ENCODE measurements around the gene SRSF12.

SRSF12 gene

DNA sequence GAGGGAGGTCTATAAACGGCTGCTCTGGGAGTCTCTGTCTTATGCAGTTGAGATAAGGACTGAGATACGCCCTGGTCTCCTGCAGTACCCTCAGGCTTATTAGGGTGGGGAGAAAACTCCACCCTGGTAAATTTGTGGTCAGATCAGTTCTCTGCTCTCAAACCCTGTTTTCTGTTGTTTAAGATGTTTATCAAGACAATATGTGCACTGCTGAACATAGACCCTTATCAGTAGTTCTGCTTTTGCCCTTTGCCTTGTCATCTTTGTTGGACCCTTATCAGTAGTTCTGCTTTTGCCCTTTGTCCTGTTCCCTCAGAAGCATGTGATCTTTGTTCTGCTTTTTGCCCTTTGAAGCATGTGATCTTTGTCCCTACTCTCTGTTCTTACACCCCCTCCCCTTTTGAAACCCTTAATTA lies 10.4 kb upstream of the SRSF12 start:
- peak; percentile 78 for DNase-seq

DNA sequence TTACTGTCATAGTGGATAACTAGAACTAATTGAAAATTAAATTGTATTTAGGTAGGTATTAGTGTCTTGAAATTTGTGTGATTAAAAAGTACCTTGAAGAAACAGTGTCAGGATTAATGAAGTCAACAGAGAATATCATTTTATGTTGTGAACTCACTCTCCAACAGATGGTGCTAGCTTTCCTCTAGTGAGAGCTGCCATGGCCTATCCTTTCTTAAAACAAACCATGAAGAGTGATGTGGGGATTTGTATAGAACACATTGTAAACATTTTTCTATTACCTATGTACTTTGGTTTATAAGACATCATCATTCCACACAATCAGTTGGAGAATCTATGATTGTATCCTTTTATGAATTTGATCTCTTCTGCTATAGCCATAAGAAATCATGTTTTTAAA lies 4.8 kb upstream of the SRSF12 start:
- DNase-seq, result peak; percentile 85

DNA sequence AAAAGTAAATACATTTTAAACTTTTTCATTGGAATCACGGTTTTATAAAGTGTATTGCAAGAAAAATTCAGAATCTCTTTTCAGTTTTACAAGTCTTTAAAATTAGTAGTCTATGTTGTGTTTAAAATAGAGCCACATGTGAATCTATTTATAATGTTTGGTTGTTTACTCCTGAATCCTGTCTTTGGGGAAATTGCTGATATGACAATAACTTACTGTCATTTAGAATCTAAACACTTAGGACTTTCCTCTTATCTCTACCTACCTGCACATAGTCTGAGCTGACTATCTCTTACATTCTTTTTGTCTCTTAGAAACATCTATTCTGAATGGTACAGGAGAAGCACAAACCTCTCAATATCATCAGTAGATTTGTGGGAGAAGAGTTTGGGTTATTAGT lies 4.1 kb upstream of the SRSF12 start:
- DNase-seq, result no peak

DNA sequence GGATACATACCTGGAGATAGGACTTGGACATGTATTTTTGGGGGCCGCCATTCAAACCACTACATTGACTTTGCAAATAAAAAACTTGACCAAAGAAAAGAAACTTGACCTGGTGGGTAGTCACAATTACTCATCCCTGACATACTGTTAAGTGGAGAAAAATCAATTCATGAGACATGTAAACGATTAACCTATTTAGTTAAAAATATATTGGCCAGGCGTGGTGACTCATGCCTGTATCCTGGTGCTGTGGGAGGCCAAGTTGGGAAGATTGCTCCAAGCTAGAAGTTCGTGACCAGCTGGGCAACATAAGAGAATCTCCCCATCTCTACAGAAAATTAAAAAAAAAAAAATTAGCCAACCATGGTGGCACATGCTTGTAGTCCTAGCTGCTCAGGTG lies 2.5 kb upstream of the SRSF12 start:
- DNase-seq, result no peak

DNA sequence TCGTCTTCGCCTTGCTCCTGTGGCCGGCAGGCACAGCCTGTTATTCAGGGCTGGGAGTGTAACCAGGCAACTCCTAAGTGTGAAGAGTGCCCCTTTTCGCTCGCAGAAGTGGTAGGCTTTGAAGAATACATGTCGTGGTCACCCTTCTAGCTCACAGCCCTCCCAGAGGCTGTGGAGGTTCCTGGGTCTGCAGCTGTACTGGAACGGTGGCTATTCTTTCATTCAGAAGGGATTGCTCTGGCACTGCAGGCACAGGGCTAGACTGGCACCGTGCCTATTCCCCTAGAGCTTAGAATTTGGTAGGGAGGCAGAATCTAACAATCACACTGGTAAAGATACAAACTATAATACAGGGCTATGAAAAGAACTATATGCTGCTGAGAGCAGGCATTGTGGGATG lies 1.1 kb upstream of the SRSF12 start:
- DNase-seq, result peak; percentile 15

DNA sequence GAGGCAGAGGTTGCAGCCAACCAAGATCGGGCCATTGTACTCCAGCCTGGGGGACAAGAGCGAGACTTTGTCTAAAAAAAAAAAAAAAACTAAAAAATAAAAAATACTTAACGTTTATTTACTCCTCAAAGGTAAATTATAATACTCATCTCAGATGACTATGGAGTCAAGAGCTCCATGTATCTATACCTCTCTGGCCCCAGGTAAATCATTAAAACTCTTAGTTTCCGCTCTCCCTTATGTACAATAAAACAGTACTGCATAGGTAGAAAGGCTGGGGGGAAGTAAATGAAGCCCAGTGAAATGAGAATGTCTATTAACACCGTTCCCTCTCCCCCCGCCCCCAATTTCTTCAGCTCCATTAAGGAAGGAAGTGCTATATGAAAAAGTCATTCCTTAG lies 1.2 kb downstream of the SRSF12 start:
- DNase-seq, result no peak

DNA sequence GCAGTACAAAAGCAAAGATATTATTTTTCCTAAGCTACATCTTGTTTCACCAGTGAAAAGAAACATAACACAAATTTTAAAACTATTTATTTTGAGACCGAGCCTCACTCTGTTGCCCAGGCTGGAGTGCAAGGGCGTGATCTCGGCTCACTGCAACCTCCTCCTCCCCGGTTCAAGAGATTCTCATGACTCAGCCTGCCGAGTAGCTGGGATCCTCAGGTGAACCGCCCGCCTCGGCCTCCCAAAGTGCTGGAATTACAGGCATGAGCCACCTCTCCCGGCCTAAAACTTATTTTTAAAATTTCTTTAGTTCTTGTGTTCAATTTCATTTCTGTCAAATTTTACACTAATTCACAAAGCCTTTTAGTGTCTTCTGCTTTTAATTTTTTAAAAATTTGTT lies 5.9 kb downstream of the SRSF12 start:
- DNase-seq, result no peak

DNA sequence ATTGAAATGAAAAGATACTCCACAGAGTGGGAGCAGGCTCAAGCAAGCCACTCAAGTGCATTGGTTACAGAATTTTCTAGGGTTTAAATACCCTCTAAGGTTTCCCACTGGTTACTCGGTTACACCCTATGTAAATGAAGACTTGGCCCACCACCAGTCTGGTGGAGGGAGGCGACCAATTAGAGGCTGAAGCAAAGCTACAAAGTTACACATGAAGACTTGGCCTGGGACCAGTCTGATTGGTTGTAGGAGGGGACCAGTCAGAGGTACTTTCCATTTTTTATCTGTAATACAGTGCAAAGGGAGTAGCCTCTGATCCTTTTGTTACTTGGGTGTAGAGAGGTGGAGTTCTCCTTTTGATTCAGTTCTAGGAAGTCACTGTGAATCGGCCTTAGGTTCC lies 7.6 kb downstream of the SRSF12 start:
- peak; percentile 36 for DNase-seq

DNA sequence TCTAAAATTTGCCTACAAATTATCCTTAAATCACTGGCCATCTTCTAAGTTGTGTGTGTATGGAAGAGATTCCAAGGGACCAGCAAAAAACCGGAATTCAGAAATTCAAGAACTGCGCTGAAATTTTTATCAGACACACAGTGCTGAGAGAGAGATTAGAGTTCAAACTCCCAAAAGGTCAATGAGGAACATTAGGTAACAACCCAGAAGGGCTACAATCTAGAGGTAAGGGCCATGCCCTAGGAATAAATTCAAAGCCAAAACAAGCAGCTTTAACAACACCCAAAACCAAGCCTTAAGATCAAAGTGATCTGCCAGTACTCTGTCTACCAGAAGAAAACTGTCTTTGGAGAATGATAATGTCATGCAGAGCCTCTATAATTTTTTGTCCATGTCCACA lies 17.8 kb downstream of the SRSF12 start:
- DNase-seq, result no peak

DNA sequence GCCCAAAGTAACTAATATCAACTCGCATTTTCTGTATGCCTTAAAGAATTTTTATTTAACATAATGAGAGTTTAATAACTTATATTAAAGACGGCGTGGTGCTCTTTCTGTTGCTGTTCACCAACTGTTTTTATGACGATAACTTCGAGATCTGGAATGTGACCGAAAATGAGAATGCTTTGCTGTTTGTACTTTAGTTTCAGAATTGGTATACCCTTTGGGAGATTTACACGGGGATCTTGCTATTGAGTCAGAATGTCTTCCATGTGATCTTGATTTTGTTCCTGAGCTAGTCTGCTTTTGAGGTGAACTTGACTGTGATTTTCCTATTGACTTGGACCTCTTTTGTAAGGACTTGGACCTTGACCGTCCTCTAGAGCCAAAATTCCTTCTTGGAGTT lies 19.4 kb downstream of the SRSF12 start:
- no peak for DNase-seq

DNA sequence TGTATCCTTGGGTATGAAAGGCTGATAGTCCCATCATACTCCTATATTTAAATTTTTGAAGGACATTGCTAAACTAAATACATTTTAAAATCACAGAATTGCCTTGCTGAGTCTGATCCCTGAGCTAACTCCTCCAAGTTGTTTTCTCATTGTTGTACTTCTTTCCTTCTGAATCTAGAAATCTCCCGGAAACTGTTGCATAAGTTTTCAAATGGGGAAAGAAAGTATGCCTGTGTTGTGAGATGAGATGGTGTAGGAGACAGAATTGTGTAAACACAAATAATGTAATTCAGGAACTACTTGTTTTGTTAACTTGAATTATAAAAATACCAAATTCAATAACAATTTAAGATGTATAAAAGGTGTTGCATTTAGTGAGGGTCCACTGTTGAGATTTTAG lies 30.0 kb downstream of the SRSF12 start:
- no peak for DNase-seq

DNA sequence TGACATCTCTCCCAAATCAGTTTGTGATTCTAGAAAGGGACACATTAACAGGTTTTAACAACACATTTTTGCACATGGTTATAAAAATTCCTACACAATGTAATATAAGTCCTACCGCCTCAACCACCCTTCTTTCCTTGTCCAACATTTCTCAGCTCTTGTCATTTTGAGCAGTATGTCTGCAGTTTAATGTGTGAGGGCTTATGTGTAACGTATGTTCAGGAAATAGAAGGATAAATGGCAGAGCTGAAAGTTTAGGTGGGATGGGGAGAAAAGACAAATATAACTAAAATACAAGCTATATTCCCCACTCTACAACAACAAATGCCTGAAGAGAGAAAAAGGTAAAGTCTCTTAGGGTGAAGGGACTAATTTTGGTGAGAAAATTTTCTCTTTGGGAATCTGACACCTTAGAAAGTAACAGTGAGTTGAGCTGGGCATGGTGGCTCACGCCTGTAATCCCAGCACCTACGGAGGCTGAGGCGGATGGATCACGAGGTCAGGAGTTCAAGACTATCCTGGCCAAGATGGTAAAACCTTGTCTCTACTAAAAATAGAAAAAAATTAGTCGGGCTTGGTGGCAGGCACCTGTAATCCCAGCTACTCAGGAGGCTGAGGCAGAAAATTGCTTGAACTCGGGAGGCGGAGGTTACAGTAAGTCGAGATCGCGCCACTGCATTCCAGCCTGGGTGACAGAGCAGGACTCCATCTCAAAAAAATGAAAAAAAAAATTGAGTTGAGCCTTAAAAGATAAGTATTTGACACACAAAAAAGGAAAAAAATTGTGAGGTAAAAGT lies 32.3 kb downstream of the SRSF12 start:
- DNase-seq, result no peak

DNA sequence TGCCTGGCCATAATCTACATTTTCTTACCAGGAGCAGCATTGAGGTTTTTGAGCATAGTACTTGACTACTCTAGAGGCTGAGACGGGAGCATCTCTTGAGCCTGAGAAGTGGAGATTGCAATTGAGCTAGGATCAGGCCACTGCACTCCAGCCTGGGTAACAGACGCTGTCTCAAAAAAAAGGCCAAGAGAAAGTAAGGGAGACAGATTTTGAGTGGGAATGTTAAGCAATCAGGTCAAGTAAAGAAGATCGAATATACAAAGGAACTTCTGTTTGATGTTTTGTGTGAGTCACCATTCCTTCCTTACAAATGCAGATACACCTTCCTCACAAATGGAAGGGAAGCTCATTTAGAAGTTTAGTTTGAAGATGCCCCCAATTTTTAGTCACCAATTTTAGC lies 32.9 kb downstream of the SRSF12 start:
- no peak for DNase-seq

DNA sequence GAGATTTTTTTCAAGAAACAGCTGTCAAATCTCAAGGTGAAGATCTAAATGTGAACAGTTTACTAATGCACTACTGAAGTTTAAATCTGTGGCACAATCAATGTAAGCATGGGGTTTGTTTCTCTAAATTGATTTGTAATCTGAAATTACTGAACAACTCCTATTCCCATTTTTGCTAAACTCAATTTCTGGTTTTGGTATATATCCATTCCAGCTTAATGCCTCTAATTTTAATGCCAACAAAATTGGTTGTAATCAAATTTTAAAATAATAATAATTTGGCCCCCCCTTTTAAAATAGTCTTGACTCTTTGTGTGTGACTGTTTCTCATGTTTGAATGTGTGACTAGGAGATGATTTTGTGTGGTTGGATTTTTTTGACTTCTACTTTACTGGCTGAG lies 33.3 kb downstream of the SRSF12 start:
- no peak for DNase-seq

DNA sequence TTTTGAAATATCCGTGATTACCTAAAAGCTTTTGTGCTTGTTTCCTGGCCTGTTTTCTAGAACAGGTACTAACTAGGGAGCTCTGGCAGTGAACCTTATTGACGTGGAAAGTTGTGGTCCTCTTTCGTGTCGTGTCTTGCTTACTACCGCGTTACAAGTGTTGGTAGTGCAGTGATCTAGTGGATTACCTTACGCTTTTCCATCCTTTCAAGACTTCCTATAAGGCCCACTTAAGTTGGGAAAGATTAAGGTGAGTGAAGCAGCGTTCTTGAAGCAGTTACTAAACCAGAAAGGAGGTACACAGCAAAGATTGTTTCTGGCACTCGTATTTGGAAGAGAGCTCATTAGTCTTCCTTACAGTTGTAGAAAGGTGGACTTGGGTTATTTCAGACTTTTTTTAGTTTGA lies 35.4 kb downstream of the SRSF12 start:
- peak; percentile 29 for DNase-seq

DNA sequence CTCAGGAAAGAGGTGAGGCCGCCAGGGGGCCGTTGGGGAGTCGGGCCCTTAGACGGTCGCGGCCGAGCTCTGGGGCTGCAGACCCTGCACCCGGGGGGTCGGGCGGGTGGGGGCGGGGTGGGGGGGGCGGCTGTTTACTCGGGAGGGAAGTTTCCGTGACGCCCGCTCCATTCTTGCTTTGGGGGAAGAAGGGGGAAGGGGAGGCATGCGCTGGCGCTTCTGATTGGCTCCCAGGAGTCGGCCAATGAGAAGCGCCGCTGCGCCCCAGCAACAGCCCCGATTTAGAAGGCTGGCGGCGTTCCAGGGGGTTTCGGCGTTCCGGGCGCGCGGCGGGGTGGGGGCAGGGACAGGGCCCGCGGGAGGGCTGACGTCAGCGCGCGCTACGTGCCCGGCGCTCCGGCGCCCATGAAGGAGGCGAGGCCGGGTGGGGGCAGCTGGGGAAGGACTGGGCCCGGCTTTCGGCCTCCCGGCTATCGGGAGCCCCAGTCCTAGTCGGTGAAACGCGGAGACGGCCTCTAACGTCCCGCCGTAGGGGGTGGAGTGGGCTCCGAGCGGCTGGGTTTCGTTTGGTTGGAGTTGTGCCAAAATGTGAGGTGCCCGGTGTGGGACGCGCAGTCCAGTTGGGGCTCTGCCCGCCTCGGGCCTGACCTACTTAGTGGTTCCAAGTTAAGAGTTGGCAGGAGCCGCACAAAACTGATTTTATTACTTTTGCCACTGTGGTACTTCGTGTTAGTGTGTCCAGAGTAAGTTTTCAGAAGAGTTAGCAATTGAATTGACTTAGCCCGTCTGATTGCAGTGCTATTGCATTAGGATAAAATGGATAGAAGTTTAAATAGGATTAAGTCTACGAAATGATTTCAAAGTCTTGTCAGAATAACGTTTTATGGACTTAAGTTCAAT lies 36.2 kb downstream of the SRSF12 start:
- peak; percentile 99 for DNase-seq

DNA sequence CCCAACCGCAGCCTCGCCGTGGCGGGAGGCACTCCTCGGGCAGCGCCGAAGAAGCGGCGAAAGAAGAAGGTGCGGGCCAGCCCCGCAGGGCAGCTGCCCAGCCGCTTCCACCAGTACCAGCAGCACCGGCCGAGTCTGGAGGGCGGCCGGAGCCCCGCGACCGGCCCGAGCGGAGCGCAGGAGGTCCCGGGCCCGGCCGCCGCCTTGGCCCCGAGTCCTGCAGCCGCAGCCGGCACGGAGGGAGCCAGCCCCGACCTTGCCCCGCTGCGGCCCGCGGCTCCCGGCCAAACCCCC lies 36.8 kb downstream of the SRSF12 start:
- no peak for DNase-seq

DNA sequence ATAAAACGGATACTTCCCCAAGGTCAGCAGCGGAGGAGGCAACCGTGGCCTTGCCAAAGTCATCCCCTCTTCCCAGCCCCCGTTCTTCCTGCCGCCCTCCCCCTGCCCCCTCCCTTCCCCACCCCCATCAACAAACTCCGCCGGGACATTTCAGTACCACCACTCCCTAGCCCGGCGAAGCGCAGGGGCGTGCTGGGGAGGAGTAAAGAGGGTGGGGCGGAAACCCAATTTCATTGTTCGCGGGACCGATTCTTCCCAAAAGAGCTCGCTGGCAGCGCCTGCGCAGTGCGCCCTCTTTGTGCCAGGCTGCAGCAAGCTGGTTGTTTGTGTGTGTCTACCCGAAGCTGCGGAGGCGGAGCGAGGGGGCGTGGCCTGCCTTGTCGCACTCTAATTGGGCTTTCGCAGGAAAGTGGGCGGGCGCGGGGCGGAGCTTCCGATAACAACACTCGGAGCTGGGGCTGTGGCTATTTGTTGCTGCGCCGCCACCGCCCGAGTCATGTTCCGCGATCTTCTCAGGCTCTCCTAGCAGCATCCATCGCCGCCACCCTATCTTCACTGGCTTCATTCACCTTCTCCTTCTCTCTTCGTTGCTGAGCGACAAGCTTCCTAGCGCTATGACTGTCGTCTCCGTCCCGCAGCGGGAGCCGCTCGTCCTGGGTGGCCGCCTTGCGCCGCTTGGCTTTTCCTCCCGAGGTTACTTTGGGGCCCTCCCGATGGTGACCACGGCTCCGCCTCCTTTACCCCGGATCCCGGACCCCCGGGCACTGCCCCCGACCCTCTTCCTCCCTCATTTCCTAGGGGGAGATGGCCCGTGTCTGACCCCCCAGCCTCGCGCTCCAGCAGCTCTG lies 37.4 kb downstream of the SRSF12 start, which contains the start of gene PNRC1:
TSS of gene PNRC1 (plus strand) at position 471 of the 848 bp plus-strand sequence. CDS start at position 615, 144 bp downstream.
- DNase-seq, result peak; percentile 100

DNA sequence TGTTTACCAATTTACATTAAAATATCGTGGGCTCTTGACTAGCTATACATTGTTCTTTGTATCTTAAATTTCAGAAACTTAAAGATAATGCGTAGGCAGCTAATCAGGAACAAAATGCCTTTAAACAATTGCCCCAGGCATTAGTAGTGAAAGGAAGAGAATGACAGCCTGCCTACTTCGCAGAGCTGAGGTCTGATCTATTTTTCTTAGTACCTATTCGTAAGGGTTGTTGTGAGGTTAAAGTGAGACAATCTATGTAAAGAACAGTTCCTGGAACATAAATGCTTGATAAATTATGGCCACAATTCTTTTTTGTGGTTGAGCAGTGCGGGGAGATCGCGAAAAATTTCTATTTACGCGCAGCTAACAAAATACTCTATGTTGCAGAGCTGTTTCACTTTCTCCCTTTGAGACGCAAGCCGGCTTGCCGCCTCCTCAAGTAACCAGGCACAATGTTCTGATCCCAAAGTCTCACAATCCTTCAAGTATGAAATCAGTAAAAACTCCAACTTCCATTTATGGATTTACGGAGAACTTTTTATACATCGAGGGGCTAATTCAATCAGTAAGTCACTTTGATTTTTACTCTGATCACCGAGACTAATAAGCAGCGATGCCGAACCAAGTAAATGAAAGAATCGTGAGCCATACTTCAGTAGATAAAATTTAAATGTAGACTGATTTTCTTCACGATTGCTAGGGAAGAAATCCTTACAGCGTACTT lies 38.2 kb downstream of the SRSF12 start:
- DNase-seq, result peak; percentile 73

DNA sequence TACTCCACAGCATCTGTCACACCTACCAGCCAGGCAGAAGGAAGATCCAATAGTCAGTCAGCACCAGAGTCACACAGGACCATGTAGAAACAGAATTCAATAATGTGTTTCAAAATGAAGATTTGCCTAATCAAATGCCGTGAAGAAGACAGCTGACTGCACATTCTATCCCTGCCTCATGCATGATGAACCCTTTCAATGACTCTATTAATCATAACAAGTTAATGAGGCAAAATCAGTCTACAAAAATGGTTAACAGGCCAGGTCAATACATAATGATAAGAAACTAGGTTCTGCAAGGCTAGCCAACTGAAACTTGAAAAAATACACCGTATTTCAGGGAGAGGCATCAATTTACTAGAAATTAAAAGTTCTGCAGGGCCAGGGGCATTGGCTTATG lies 44.0 kb downstream of the SRSF12 start:
- DNase-seq, result no peak

DNA sequence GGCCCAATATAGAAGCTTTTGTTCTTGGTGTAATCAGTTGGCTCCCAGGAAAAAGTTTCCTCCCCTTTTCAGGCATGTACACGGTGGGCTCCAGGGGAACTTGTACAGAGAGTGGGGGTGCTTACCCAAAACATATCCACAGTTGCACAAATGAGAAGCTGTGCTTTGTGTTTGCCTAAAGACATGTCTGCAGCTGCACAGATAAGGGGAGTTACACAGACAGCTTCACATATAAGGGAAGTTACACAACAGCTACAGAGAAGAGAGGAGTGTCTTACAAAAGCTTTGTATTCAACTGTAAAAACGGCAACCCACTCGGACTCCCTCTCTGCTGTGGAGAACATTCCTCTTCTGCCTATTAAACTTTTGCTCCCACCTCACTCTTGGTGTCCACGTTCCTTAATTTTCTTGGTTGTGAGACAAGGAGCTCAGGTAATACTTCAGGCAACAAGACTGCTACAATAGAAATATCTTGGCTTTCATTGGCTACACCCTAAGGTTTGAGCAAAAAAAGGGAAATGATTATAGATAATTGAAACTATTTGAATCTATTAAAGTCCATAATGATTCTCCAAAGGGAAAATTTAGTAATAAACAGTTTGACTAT lies 44.8 kb downstream of the SRSF12 start:
- DNase-seq, result peak; percentile 97

DNA sequence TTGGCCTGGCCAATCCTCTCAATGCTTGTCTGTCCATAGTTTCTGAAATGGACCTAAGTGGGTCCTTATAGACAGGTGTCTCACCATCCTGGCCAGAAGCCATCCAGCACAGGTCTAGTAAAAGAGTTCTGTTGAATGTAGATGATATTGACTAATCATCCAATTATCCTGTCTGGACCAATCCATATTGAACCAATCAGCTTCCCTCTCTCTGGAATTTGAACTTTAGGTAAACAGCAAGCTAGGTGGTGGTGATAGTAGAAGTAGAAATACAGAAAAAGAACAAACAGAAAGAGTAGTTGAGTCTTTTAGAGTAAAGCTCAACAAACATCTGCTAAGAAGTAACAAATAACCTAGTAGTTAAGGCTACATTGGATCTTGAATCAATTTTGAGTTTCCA lies 46.8 kb downstream of the SRSF12 start:
- no peak for DNase-seq
